ENCODE data around the gene DPP9.
"Not testable (repeated sequence)": the region's sequence is repeated elsewhere in the genome, so short reads cannot be mapped to it uniquely, and the experiment has no call there.

DNA sequence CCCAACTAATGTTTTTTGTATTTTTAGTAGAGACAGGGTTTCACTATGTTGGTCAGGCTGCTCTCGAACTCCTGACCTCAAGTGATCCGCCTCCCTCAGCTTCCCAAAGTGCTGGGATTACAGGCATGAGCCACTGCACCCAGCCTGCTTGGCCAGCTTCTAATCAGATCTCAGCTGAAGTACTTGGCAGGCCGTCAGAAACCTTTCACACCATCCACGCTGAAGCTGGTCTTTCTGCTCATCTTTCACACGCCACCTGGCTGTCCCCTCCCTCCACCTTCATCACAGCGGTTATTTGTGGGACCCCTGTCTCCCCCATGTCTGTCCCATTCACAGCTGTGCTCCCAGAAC, 8.5 kb downstream of the DPP9 start:
- TF ChIP-seq POLR2A (IDR thresholded peaks at IDR 0.05; ENCODE audit: control extremely low read depth in 1 of 2, low read depth in 2 of 2, low read length in 2 of 2); TAF1 (IDR thresholded peaks at IDR 0.05; ENCODE audit: low read depth, low read length); RNF2 (IDR thresholded peaks at IDR 0.05; ENCODE audit: borderline replicate concordance, low read depth, low read length, missing control alignments, poor library complexity, severe bottlenecking); RAD21 (IDR thresholded peaks at IDR 0.05 in 1 of 2, conservative IDR thresholded peaks at IDR 0.05 in 1 of 2; ENCODE audit: low read depth in 2 of 2, low read length in 2 of 2); HDAC6 (IDR thresholded peaks at IDR 0.05; ENCODE audit: low read depth, low read length): not testable (repeated sequence)
- TF ChIP-seq, protein P1, sequence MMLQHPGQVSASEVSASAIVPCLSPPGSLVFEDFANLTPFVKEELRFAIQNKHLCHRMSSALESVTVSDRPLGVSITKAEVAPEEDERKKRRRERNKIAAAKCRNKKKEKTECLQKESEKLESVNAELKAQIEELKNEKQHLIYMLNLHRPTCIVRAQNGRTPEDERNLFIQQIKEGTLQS (IDR thresholded peaks at IDR 0.05; ENCODE audit: insufficient read depth, low read depth, low read length) = not testable (repeated sequence)
- TF ChIP-seq, protein P2, sequence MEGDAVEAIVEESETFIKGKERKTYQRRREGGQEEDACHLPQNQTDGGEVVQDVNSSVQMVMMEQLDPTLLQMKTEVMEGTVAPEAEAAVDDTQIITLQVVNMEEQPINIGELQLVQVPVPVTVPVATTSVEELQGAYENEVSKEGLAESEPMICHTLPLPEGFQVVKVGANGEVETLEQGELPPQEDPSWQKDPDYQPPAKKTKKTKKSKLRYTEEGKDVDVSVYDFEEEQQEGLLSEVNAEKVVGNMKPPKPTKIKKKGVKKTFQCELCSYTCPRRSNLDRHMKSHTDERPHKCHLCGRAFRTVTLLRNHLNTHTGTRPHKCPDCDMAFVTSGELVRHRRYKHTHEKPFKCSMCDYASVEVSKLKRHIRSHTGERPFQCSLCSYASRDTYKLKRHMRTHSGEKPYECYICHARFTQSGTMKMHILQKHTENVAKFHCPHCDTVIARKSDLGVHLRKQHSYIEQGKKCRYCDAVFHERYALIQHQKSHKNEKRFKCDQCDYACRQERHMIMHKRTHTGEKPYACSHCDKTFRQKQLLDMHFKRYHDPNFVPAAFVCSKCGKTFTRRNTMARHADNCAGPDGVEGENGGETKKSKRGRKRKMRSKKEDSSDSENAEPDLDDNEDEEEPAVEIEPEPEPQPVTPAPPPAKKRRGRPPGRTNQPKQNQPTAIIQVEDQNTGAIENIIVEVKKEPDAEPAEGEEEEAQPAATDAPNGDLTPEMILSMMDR (IDR thresholded peaks at IDR 0.05; ENCODE audit: control extremely low read depth in 1 of 3, insufficient read depth in 1 of 3, low read depth in 1 of 3, low read length in 3 of 3) = not testable (repeated sequence)
